ENCODE results near the gene ADAM12. TPM values are rescaled to one million over a fixed set of nuclear protein-coding genes. Genes with fewer than 3 reads are reported as not detected.

The ADAM12 gene
- polyA plus RNA-seq, 1 of the 3 experiments (the other 2 are of a cell fraction), result 25.0 TPM

GRCh38 chr10:126147866-126148587 is 240.2 kb downstream of the ADAM12 start:
- H3K9me2 ChIP-seq, result no peaks in the 10 kb centered on the region
- H3K27ac ChIP-seq (ENCODE audit: low read depth in 2 of 2, low read length in 1 of 2), result peak overlapping the region; percentile 62 to 77; a peak in 3 of 4 replicates
- ChIA-PET POLR2A (no interaction called here), CTCF (interaction anchor here (1.0 to 1.7 kb wide), 2 partner anchors 9 kb away, joined by 3 read pairs; no protein-coding TSS in a partner anchor)
- H3K9me3 ChIP-seq, result peaks cover 9% of the 10 kb centered on the region
- H3K4me1 ChIP-seq (ENCODE audit: control insufficient read depth in 1 of 2, insufficient read depth in 2 of 2, low read depth in 1 of 2, low read length in 1 of 2), result peaks cover 15 to 20% of the 10 kb centered on the region in 2 experiments; a peak in 3 of 4 replicates
- TF ChIP-seq CHD2 (IDR thresholded peaks at IDR 0.05; ENCODE audit: low read length, partially characterized antibody) (no peak), REST (IDR thresholded peaks at IDR 0.05; ENCODE audit: low read depth, low read length) (no peak), TCF12 (IDR thresholded peaks at IDR 0.05) (peak; percentile 50), ELF1 (IDR thresholded peaks at IDR 0.05) (no peak), TEAD4 (IDR thresholded peaks at IDR 0.05; ENCODE audit: borderline replicate concordance, insufficient read depth) (no peak), SMC3 (IDR thresholded peaks at IDR 0.05; ENCODE audit: low read depth, low read length) (no peak), JUND (IDR thresholded peaks at IDR 0.05) (0 out of 2 replicates have a peak, but pooled peaks have one; percentile 16), FOSL2 (IDR thresholded peaks at IDR 0.05; ENCODE audit: borderline replicate concordance, low read depth) (peak; percentile 31; the same call in 1 of the 2 replicates), USF1 (IDR thresholded peaks at IDR 0.05; ENCODE audit: borderline replicate concordance, low read depth) (no peak), CTCF (IDR thresholded peaks at IDR 0.05) (no peak), USF2 (IDR thresholded peaks at IDR 0.05; ENCODE audit: borderline replicate concordance, low read depth, low read length) (no peak)
- TF ChIP-seq, protein P1, sequence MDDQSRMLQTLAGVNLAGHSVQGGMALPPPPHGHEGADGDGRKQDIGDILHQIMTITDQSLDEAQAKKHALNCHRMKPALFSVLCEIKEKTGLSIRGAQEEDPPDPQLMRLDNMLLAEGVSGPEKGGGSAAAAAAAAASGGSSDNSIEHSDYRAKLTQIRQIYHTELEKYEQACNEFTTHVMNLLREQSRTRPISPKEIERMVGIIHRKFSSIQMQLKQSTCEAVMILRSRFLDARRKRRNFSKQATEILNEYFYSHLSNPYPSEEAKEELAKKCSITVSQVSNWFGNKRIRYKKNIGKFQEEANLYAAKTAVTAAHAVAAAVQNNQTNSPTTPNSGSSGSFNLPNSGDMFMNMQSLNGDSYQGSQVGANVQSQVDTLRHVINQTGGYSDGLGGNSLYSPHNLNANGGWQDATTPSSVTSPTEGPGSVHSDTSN (IDR thresholded peaks at IDR 0.05), result peak; percentile 57
- peak overlapping the region; percentile 9; the same call in 1 of the 2 replicates for H3K9ac ChIP-seq
- 0 out of 4 replicates have a peak overlapping the region, but pooled peaks of 1 of the 2 experiments have one; percentile 4 for H3K4me3 ChIP-seq (ENCODE audit: low read depth in 2 of 2, low read length in 1 of 2)
- no peaks in the 10 kb centered on the region for H4K20me1 ChIP-seq (ENCODE audit: insufficient read depth)
- peak overlapping the region; percentile 58 for H3K4me2 ChIP-seq
- WGBS (ENCODE audit: low lambda C conversion rate), result 36% methylated on average over 7 of the region's 7 CpGs
- peak overlapping the region; percentile 60 for H2AFZ ChIP-seq (ENCODE audit: low read depth)
- H3K79me2 ChIP-seq (ENCODE audit: insufficient read depth), result no peaks in the 10 kb centered on the region
- H3K27me3 ChIP-seq (ENCODE audit: insufficient read depth), result no peaks in the 10 kb centered on the region
- no peak for DNase-seq
- peaks cover 0 to 3% of the 10 kb centered on the region in 2 experiments for H3K36me3 ChIP-seq (replicated peaks in 1 of 2; ENCODE audit: control insufficient read depth in 1 of 2, insufficient read depth in 2 of 2, low read length in 1 of 2)
- peaks cover 6% of the 10 kb centered on the region for H3F3A ChIP-seq (replicated peaks; ENCODE audit: insufficient read depth)

All from SK-N-SH (cell line).